Chondrocyte (in vitro differentiated cells): ENCODE data around the gene DNAJA2. TPM values are rescaled to one million over a fixed set of nuclear protein-coding genes. Genes with fewer than 3 reads are reported as not detected.

ENCODE experiments used
- DNase-seq: peaks from one replicate; pipeline ENCODE4 v3.0.0; 2021; ENCODE audit warnings: mixed read lengths, low spot score
- H3K27ac Mint-ChIP-seq: one replicate; pipeline ENCODE4 v1.8.0; 2021; ENCODE audit warnings: mild to moderate bottlenecking, moderate library complexity, mixed read lengths; ENCODE audit not compliant: unreplicated experiment
- H3K27me3 Mint-ChIP-seq: 2 replicates; pipeline ENCODE4 v1.8.0; 2021; ENCODE audit warnings: low read depth, mixed read lengths
- H3K36me3 Mint-ChIP-seq: 2 replicates; pipeline ENCODE4 v1.8.0; 2021; ENCODE audit warnings: low read depth, mixed read lengths
- H3K4me1 Mint-ChIP-seq: 2 replicates; pipeline ENCODE4 v1.8.0; 2021; ENCODE audit warnings: low read depth, mild to moderate bottlenecking, mixed read lengths
- H3K4me3 Mint-ChIP-seq: one replicate; pipeline ENCODE4 v1.8.0; 2021; ENCODE audit warnings: mild to moderate bottlenecking, moderate library complexity, mixed read lengths; ENCODE audit not compliant: unreplicated experiment
- H3K9me3 Mint-ChIP-seq: 2 replicates; pipeline ENCODE4 v1.8.0; 2021; ENCODE audit warnings: low read depth, mixed read lengths
- CTCF ChIP-seq: fragments of 200-600 bp; sonication (generic); IDR thresholded peaks from 2 replicates; pipeline ENCODE4 v1.5.0; 2021; ENCODE audit warnings: antibody characterized with exemption, mild to moderate bottlenecking, moderate library complexity
- total RNA-seq: library from RNA; stranded (reverse); gene quantifications from 3 replicates; pipeline ENCODE4 v1.2.1, GENCODE V29; 2021

The DNAJA2 gene
- total RNA-seq, 1 donor from 2014 or later, result 44.6 TPM

GRCh38 chr16:46970089-46970488 is 3.4 kb downstream of the DNAJA2 start:
- no peak for TF ChIP-seq CTCF
- H3K27ac Mint-ChIP-seq, result no peak overlapping the region
- H3K4me3 Mint-ChIP-seq, result no peak overlapping the region
- peaks cover 19% of the 10 kb centered on the region for H3K36me3 Mint-ChIP-seq
- H3K4me1 Mint-ChIP-seq, result peaks cover 32% of the 10 kb centered on the region
- H3K27me3 Mint-ChIP-seq, result no peaks in the 10 kb centered on the region
- no peaks in the 10 kb centered on the region for H3K9me3 Mint-ChIP-seq
- DNase-seq, result no peak

GRCh38 chr16:46968063-46968435 is 5.4 kb downstream of the DNAJA2 start:
- no peaks in the 10 kb centered on the region for H3K9me3 Mint-ChIP-seq
- H3K27ac Mint-ChIP-seq, result no peak overlapping the region
- H3K4me1 Mint-ChIP-seq, result peaks cover 19% of the 10 kb centered on the region
- H3K4me3 Mint-ChIP-seq, result no peak overlapping the region
- no peaks in the 10 kb centered on the region for H3K27me3 Mint-ChIP-seq
- H3K36me3 Mint-ChIP-seq, result peaks cover 31% of the 10 kb centered on the region
- DNase-seq, result no peak
- no peak for TF ChIP-seq CTCF

- peaks cover 44% of the 10 kb centered on the region for H3K36me3 Mint-ChIP-seq
- TF ChIP-seq CTCF, result no peak
- no peak for DNase-seq
- peaks cover 10% of the 10 kb centered on the region for H3K4me1 Mint-ChIP-seq
- H3K4me3 Mint-ChIP-seq, result no peak overlapping the region
- H3K9me3 Mint-ChIP-seq, result no peaks in the 10 kb centered on the region
- H3K27me3 Mint-ChIP-seq, result no peaks in the 10 kb centered on the region
- no peak overlapping the region for H3K27ac Mint-ChIP-seq
Measured at GRCh38 chr16:46962629-46963028, 10.8 kb downstream of the DNAJA2 start.

GRCh38 chr16:46961373-46962353 is 11.8 kb downstream of the DNAJA2 start:
- Mint-ChIP-seq H3K27ac (peak overlapping the region; percentile 29), H3K27me3 (no peaks in the 10 kb centered on the region), H3K36me3 (peaks cover 42% of the 10 kb centered on the region), H3K4me1 (peaks cover 10% of the 10 kb centered on the region), H3K4me3 (no peak overlapping the region), H3K9me3 (no peaks in the 10 kb centered on the region)
- no peak for TF ChIP-seq CTCF
- DNase-seq, result no peak

- no peaks in the 10 kb centered on the region for H3K9me3 Mint-ChIP-seq
- no peak overlapping the region for H3K27ac Mint-ChIP-seq
- H3K4me1 Mint-ChIP-seq, result no peaks in the 10 kb centered on the region
- no peak for TF ChIP-seq CTCF
- H3K36me3 Mint-ChIP-seq, result peaks cover 24% of the 10 kb centered on the region
- no peak for DNase-seq
- H3K4me3 Mint-ChIP-seq, result no peak overlapping the region
- no peaks in the 10 kb centered on the region for H3K27me3 Mint-ChIP-seq
Measured at GRCh38 chr16:46954562-46954961, 18.9 kb downstream of the DNAJA2 start.
